Measurements from ENCODE around the gene CYTL1.
"Not testable (repeated sequence)": the region's sequence is repeated elsewhere in the genome, so short reads cannot be mapped to it uniquely, and the experiment has no call there.

Gene CYTL1

DNA sequence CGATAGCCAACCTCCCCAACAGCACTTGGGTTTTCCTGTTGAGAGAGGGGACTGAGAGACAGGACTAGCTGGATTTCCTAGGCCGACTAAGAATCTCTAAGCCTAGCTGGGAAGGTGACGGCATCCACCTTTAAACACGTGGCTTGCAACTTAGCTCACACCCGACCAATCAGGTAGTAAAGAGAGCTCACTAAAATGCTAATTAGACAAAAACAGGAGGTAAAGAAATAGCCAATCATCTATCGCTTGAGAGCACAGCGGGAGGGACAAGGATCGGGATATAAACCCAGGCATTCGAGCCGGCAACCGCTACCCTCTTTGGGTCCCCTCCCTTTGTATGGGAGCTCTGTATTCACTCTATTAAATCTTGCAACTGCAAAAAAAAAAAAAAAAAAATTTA, 12.3 kb downstream of the CYTL1 start:
- H3K9me3 ChIP-seq (ENCODE audit: control insufficient read depth in 2 of 2, low read length in 2 of 2); H3K4me1 ChIP-seq (ENCODE audit: control insufficient read depth in 2 of 2, insufficient read depth in 2 of 2, low read length in 2 of 2); H3K36me3 ChIP-seq (ENCODE audit: control insufficient read depth in 2 of 2, insufficient read depth in 2 of 2, low read length in 2 of 2); H3K27me3 ChIP-seq (ENCODE audit: control insufficient read depth in 2 of 2, insufficient read depth in 2 of 2, low read length in 2 of 2); H3K27ac ChIP-seq (ENCODE audit: low read depth in 2 of 2, low read length in 2 of 2); H3K9ac ChIP-seq (ENCODE audit: low read depth in 1 of 2, low read length in 2 of 2); H3K4me3 ChIP-seq (ENCODE audit: low read length in 2 of 2): not testable (repeated sequence)

DNA sequence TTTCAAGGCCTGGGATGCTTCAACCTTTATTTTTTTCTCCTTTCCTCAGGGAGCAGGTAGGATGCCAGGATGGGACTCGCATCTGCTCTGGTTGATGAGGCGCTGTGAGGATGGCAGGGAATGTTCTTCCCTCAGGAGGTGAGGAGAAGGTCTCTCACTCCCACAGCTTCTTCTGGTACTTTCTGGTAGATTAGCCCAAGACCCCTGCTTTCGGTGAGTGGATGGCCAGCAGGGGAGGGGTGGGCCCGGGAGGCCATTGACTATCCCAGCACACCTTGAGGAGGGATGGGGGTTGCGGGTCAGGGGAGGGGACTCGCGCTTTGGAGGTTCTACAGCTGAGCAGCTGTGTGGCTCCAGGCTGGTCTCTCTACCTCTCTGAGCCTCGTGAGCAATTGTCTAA, 14.8 kb downstream of the CYTL1 start:
- no peaks in the 10 kb centered on the region for H3K4me1 ChIP-seq (ENCODE audit: control insufficient read depth in 2 of 2, insufficient read depth in 2 of 2, low read length in 2 of 2)
- H3K27ac ChIP-seq (ENCODE audit: low read depth in 2 of 2, low read length in 2 of 2): no peak overlapping the region
- no peaks in the 10 kb centered on the region for H3K36me3 ChIP-seq (ENCODE audit: control insufficient read depth in 2 of 2, insufficient read depth in 2 of 2, low read length in 2 of 2)
- no peak overlapping the region for H3K4me3 ChIP-seq (ENCODE audit: low read length in 2 of 2)
- no peaks in the 10 kb centered on the region for H3K27me3 ChIP-seq (ENCODE audit: control insufficient read depth in 2 of 2, insufficient read depth in 2 of 2, low read length in 2 of 2)
- no peaks in the 10 kb centered on the region for H3K9me3 ChIP-seq (ENCODE audit: control insufficient read depth in 2 of 2, low read length in 2 of 2)
- H3K9ac ChIP-seq (ENCODE audit: low read depth in 1 of 2, low read length in 2 of 2): no peak overlapping the region

DNA sequence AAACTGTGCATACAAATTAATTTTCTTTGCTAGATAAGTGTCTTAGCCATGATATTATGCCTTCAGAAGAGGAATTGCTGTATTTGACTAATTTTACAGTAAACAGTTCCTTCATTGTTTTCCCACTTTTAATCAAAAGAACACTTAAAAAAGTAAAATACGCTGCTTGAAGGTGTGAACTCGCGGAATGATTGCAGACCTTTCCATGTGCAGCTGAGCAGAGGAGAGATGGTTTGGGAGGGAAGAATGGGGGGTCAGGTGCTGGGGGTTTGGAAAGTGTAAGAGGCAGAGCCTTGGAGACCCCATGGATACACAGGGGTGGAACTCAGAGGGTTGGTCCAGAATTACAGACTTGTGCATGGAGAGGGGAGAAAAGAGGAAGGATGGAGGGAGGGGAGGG, 15.3 kb downstream of the CYTL1 start:
- H3K36me3 ChIP-seq (ENCODE audit: control insufficient read depth in 2 of 2, insufficient read depth in 2 of 2, low read length in 2 of 2): no peaks in the 10 kb centered on the region
- no peak overlapping the region for H3K27ac ChIP-seq (ENCODE audit: low read depth in 2 of 2, low read length in 2 of 2)
- H3K27me3 ChIP-seq (ENCODE audit: control insufficient read depth in 2 of 2, insufficient read depth in 2 of 2, low read length in 2 of 2): no peaks in the 10 kb centered on the region
- no peaks in the 10 kb centered on the region for H3K4me1 ChIP-seq (ENCODE audit: control insufficient read depth in 2 of 2, insufficient read depth in 2 of 2, low read length in 2 of 2)
- H3K9ac ChIP-seq (ENCODE audit: low read depth in 1 of 2, low read length in 2 of 2): no peak overlapping the region
- no peaks in the 10 kb centered on the region for H3K9me3 ChIP-seq (ENCODE audit: control insufficient read depth in 2 of 2, low read length in 2 of 2)
- H3K4me3 ChIP-seq (ENCODE audit: low read length in 2 of 2): no peak overlapping the region

DNA sequence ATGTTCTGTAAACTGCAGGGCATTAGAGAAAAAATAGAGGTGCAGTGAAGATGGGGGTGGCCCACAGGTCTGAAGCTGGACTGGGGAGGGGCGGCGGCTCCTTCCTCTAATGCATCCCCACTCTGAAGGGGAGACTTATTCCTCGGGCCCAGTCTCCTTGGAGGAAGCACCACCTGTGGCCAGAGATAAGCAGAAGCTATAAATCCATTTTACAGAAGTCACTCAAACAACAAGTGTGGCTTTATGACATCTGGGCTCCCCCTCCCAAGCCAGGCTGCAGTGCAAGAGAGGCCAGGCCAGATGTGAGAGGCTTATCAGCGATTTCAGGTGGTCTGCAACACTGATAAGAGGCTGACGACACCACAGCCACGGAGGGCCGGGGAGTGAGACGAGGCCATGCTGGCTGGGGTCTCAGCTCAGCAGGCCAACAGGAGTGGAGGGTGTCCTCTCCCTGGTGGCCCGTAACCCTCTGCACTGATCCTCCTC, 15.8 kb downstream of the CYTL1 start:
- H3K27me3 ChIP-seq (ENCODE audit: control insufficient read depth in 2 of 2, insufficient read depth in 2 of 2, low read length in 2 of 2): no peaks in the 10 kb centered on the region
- no peaks in the 10 kb centered on the region for H3K9me3 ChIP-seq (ENCODE audit: control insufficient read depth in 2 of 2, low read length in 2 of 2)
- no peaks in the 10 kb centered on the region for H3K36me3 ChIP-seq (ENCODE audit: control insufficient read depth in 2 of 2, insufficient read depth in 2 of 2, low read length in 2 of 2)
- H3K27ac ChIP-seq (ENCODE audit: low read depth in 2 of 2, low read length in 2 of 2): no peak overlapping the region
- no peak overlapping the region for H3K4me3 ChIP-seq (ENCODE audit: low read length in 2 of 2)
- no peak overlapping the region for H3K9ac ChIP-seq (ENCODE audit: low read depth in 1 of 2, low read length in 2 of 2)
- no peaks in the 10 kb centered on the region for H3K4me1 ChIP-seq (ENCODE audit: control insufficient read depth in 2 of 2, insufficient read depth in 2 of 2, low read length in 2 of 2)

DNA sequence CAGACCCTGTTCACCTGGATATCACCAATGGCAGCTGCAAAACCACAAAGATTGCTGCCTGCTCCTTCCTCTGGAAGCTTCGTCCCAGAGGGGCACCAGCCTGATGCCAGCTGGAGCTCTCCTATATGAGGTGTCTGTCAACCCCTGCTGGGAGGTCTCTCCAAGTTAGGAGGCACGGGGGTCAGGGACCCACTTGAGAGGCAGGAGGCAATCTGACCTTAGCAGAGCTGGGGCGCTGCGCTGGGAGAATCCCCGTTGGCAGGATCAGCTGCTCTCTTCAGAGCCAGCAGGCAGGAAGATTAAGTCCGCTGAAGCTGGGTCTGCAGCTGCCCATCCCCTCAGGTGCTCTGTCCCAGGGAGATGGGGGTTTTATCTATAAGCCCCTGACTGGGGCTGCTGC, 17.6 kb downstream of the CYTL1 start:
- H3K9me3 ChIP-seq (ENCODE audit: control insufficient read depth in 2 of 2, low read length in 2 of 2); H3K4me1 ChIP-seq (ENCODE audit: control insufficient read depth in 2 of 2, insufficient read depth in 2 of 2, low read length in 2 of 2); H3K27me3 ChIP-seq (ENCODE audit: control insufficient read depth in 2 of 2, insufficient read depth in 2 of 2, low read length in 2 of 2); H3K4me3 ChIP-seq (ENCODE audit: low read length in 2 of 2); H3K27ac ChIP-seq (ENCODE audit: low read depth in 2 of 2, low read length in 2 of 2); H3K36me3 ChIP-seq (ENCODE audit: control insufficient read depth in 2 of 2, insufficient read depth in 2 of 2, low read length in 2 of 2); H3K9ac ChIP-seq (ENCODE audit: low read depth in 1 of 2, low read length in 2 of 2): not testable (repeated sequence)

DNA sequence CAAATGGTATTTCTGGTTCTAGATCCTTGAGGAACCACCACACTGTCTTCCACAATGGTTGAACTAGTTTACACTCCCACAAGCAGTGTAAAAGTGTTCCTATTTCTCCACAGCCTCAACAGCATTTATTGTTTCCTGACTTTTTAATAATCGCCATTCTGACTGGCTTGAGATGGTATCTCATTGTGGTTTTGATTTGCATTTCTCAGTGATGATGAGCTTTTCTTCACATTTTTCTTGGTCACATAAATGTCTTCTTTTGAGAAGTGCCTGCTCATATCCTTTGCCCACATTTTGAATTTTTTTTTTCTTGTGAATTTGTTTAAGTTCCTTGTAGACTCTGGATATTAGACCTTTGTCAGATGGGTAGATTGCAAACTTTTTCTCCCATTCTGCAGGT, 22.3 kb downstream of the CYTL1 start:
- not testable (repeated sequence) for H3K36me3 ChIP-seq (ENCODE audit: control insufficient read depth in 2 of 2, insufficient read depth in 2 of 2, low read length in 2 of 2); H3K4me3 ChIP-seq (ENCODE audit: low read length in 2 of 2); H3K9me3 ChIP-seq (ENCODE audit: control insufficient read depth in 2 of 2, low read length in 2 of 2); H3K9ac ChIP-seq (ENCODE audit: low read depth in 1 of 2, low read length in 2 of 2); H3K27ac ChIP-seq (ENCODE audit: low read depth in 2 of 2, low read length in 2 of 2); H3K27me3 ChIP-seq (ENCODE audit: control insufficient read depth in 2 of 2, insufficient read depth in 2 of 2, low read length in 2 of 2); H3K4me1 ChIP-seq (ENCODE audit: control insufficient read depth in 2 of 2, insufficient read depth in 2 of 2, low read length in 2 of 2)

DNA sequence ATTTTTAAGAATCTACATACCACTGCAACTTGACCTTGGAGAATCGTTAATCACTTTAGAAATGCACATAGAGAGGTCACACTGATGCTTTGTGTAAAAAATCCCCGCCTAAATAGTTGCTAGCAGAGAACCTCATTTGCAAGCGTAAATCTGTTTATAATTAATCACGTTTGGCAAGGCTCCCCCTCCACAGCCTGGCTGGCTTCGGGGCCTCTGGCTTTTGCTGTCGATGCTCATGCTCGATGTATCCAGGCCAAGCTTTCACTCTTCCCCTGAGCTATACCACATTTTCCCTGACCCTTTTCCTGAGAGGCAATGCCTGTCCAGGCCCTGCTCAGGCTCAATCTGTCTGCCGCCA, 23.4 kb downstream of the CYTL1 start:
- Histone ChIP-seq H3K9ac (ENCODE audit: low read depth in 1 of 2, low read length in 2 of 2) (no peak overlapping the region), H3K27me3 (ENCODE audit: control insufficient read depth in 2 of 2, insufficient read depth in 2 of 2, low read length in 2 of 2) (peaks cover 0 to 2% of the 10 kb centered on the region in 2 donors), H3K4me3 (ENCODE audit: low read length in 2 of 2) (no peak overlapping the region), H3K27ac (ENCODE audit: low read depth in 2 of 2, low read length in 2 of 2) (no peak overlapping the region), H3K36me3 (ENCODE audit: control insufficient read depth in 2 of 2, insufficient read depth in 2 of 2, low read length in 2 of 2) (no peaks in the 10 kb centered on the region), H3K9me3 (ENCODE audit: control insufficient read depth in 2 of 2, low read length in 2 of 2) (no peaks in the 10 kb centered on the region), H3K4me1 (ENCODE audit: control insufficient read depth in 2 of 2, insufficient read depth in 2 of 2, low read length in 2 of 2) (peaks cover 2% of the 10 kb centered on the region in 2 donors)

DNA sequence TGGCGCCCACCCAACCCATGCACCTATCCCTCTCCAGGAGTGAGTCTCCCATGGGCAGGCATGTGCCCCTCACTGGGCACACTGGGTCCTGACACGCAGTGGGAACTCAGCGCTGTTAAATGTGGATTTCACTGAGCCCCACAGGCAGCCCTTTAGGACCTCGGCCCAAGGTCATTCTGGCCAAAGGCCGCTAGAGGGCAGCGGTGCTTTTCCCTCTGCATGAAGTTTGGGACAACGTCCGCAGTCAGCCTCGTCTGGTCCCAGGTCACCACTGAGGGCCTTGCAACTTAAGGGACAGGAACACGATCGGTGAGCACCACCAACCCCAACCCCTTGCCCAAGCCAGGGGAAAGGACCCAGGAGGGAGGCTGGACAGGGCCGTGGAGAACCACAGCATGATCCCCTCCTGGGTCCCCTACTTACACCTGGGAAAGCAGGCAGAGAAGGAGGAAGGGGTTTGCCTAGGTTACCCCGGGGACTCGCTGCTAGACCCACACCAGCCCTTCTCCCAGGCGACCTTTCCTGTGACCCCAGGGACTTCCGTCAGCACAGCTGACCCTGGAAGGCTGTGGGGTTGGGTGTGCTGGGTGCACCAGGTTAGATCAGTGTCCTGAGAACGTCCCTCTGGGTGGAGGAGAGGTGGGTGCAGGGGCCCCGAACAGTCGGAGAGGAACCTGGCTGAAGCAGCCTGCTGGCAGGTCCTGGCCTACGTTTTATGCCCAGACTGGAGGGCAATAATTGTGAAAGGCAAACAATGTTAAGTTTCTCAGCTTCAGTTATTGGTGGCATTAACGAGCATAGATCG, 24.0 kb downstream of the CYTL1 start:
- no peaks in the 10 kb centered on the region for H3K9me3 ChIP-seq (ENCODE audit: control insufficient read depth in 2 of 2, low read length in 2 of 2)
- peaks cover 0 to 2% of the 10 kb centered on the region in 2 donors for H3K27me3 ChIP-seq (ENCODE audit: control insufficient read depth in 2 of 2, insufficient read depth in 2 of 2, low read length in 2 of 2)
- no peak overlapping the region for H3K27ac ChIP-seq (ENCODE audit: low read depth in 2 of 2, low read length in 2 of 2)
- H3K36me3 ChIP-seq (ENCODE audit: control insufficient read depth in 2 of 2, insufficient read depth in 2 of 2, low read length in 2 of 2): no peaks in the 10 kb centered on the region
- peaks cover 2% of the 10 kb centered on the region in 2 donors for H3K4me1 ChIP-seq (ENCODE audit: control insufficient read depth in 2 of 2, insufficient read depth in 2 of 2, low read length in 2 of 2)
- no peak overlapping the region for H3K4me3 ChIP-seq (ENCODE audit: low read length in 2 of 2)
- no peak overlapping the region for H3K9ac ChIP-seq (ENCODE audit: low read depth in 1 of 2, low read length in 2 of 2)

DNA sequence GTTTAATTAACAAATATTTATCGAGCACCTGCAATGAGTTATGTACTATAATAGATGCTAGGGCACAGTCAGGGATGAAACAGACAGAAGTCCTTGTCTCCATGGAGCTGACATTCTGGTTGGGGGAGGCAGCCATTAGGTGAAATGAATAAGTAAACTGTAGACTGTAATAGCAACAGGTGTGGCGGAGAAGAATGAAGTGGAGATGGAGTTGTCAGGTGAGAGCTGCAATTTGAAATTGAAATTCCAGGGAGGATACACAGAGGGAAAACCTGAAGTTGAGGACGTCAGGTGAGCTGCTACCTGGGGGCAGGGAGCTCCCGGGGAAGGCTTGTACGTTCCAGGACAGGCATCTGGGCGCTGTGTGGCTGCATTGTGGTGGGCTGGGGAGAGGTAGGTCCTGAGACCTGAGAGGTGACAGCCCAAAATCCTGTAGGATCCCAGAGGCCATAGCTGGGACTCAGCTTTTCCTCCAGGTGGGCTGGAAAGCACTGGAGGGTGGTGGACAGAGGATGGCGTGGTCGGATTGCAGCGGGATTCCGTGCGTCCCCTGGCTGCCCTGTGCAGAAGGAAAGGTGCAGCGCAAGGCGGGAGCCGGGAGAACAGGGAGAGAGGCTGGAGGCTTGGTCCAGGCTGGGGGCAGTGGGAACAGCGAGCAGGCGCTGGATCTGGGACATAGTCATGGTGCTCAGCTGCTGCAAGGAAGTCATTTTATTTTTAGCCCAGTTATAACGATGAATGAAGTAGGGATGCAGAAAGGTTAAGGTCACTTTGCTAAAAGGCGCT, 24.8 kb downstream of the CYTL1 start:
- Histone ChIP-seq H3K27me3 (ENCODE audit: control insufficient read depth in 2 of 2, insufficient read depth in 2 of 2, low read length in 2 of 2) (peaks cover 0 to 2% of the 10 kb centered on the region in 2 donors), H3K9ac (ENCODE audit: low read depth in 1 of 2, low read length in 2 of 2) (no peak overlapping the region), H3K4me3 (ENCODE audit: low read length in 2 of 2) (no peak overlapping the region), H3K36me3 (ENCODE audit: control insufficient read depth in 2 of 2, insufficient read depth in 2 of 2, low read length in 2 of 2) (no peaks in the 10 kb centered on the region), H3K9me3 (ENCODE audit: control insufficient read depth in 2 of 2, low read length in 2 of 2) (no peaks in the 10 kb centered on the region), H3K27ac (ENCODE audit: low read depth in 2 of 2, low read length in 2 of 2) (no peak overlapping the region), H3K4me1 (ENCODE audit: control insufficient read depth in 2 of 2, insufficient read depth in 2 of 2, low read length in 2 of 2) (peaks cover 2% of the 10 kb centered on the region in 2 donors)

DNA sequence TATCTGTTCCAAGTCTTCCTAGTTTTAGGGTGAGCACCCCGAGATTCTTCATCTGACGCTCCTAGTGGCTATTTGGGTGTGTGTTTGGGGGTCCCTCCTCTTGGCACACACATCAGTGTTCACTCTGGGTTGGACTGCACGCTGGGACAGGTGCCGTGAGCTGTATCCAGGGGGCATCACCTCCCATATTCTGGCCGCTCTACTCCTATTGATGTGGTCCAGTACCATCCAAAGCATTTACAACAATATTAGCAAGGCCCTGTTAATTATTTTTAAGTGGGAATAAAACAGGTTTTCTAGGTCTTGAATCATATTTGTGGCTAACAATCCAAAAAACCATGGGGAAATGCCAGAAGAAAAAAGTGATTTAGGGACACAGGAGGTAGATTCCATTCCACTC, 26.4 kb downstream of the CYTL1 start:
- H3K9me3 ChIP-seq (ENCODE audit: control insufficient read depth in 2 of 2, low read length in 2 of 2): no peaks in the 10 kb centered on the region
- H3K9ac ChIP-seq (ENCODE audit: low read depth in 1 of 2, low read length in 2 of 2): no peak overlapping the region
- H3K4me1 ChIP-seq (ENCODE audit: control insufficient read depth in 2 of 2, insufficient read depth in 2 of 2, low read length in 2 of 2): peaks cover 2% of the 10 kb centered on the region in 2 donors
- H3K36me3 ChIP-seq (ENCODE audit: control insufficient read depth in 2 of 2, insufficient read depth in 2 of 2, low read length in 2 of 2): no peaks in the 10 kb centered on the region
- H3K4me3 ChIP-seq (ENCODE audit: low read length in 2 of 2): no peak overlapping the region
- peaks cover 0 to 2% of the 10 kb centered on the region in 2 donors for H3K27me3 ChIP-seq (ENCODE audit: control insufficient read depth in 2 of 2, insufficient read depth in 2 of 2, low read length in 2 of 2)
- no peak overlapping the region for H3K27ac ChIP-seq (ENCODE audit: low read depth in 2 of 2, low read length in 2 of 2)

All from mucosa of rectum (tissue), 2 donors.